Ovary (tissue), 3 donors: ENCODE results near the gene GABRG3.

Source experiments
- POLR2A ChIP-seq: fragments of 450-650 bp; IDR thresholded peaks from one replicate; pipeline ENCODE4 v1.6.1; 2017; ENCODE audit warnings: antibody characterized with exemption, mild to moderate bottlenecking, moderate library complexity
- TF ChIP-seq, protein P1 (sequence below), 3 donors: fragments of 450-650 bp in 2 of 3; fragments of 200-600 bp in 1 of 3; IDR thresholded peaks; one replicate each; pipeline versions ENCODE4 v1.5.1 to v1.8.0; 2016 to 2022; ENCODE audit warnings: antibody characterized with exemption in 3 of 3, mild to moderate bottlenecking in 1 of 3
- donor health status: DM: no; HTN: no; CAD: no.

DNA sequence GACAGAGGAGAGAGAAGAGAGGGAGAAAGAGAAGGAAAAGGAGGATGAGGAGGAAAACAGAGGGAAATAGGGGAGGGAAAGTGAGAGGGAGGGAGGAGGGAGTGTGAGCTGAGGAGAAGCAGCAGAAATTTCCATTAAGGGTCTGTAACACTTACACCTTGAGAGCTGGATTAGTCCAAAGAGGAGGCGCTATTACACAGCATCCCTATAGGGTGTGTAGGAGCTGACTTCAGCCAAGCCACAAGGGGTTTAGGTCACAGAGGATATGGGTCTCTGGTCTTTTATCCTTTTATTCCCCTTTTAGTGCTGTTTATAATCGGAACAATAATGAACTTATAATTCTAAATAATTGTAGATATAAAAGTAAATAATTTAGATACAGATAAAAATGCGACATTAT is 230.4 kb downstream of the GABRG3 start:
- no peak for TF ChIP-seq POLR2A
- TF ChIP-seq, protein P1, sequence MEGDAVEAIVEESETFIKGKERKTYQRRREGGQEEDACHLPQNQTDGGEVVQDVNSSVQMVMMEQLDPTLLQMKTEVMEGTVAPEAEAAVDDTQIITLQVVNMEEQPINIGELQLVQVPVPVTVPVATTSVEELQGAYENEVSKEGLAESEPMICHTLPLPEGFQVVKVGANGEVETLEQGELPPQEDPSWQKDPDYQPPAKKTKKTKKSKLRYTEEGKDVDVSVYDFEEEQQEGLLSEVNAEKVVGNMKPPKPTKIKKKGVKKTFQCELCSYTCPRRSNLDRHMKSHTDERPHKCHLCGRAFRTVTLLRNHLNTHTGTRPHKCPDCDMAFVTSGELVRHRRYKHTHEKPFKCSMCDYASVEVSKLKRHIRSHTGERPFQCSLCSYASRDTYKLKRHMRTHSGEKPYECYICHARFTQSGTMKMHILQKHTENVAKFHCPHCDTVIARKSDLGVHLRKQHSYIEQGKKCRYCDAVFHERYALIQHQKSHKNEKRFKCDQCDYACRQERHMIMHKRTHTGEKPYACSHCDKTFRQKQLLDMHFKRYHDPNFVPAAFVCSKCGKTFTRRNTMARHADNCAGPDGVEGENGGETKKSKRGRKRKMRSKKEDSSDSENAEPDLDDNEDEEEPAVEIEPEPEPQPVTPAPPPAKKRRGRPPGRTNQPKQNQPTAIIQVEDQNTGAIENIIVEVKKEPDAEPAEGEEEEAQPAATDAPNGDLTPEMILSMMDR (IDR thresholded peaks at IDR 0.05): no peak
